Measurements from ENCODE around the gene ARHGAP8. TPM values are rescaled to one million over a fixed set of nuclear protein-coding genes. Genes with fewer than 3 reads are reported as not detected.

The ARHGAP8 gene
- total RNA-seq, 2 experiments from 2014 or later, result not detected

- Histone ChIP-seq H3K27ac (ENCODE audit: low read depth, low read length, poor library complexity, severe bottlenecking) (no peak overlapping the region), H3K4me3 (ENCODE audit: low read depth, low read length, poor library complexity, severe bottlenecking) (no peak overlapping the region), H3K36me3 (ENCODE audit: insufficient read depth, low read length) (no peaks in the 10 kb centered on the region), H2AFZ (ENCODE audit: low read length) (no peak overlapping the region), H3K9me2 (ENCODE audit: insufficient read depth, low read length) (no peaks in the 10 kb centered on the region), H3K4me2 (ENCODE audit: low read length) (no peak overlapping the region), H3K9me3 (ENCODE audit: low read length) (no peaks in the 10 kb centered on the region), H3K79me2 (ENCODE audit: insufficient read depth, low read depth, low read length) (no peaks in the 10 kb centered on the region), H4K20me1 (ENCODE audit: insufficient read depth, low read length) (no peaks in the 10 kb centered on the region), H3K4me1 (ENCODE audit: insufficient read depth, low read length, poor library complexity, severe bottlenecking) (no peaks in the 10 kb centered on the region)
- BruUV-seq (replicated peaks), result no TSS peak
- ChIA-PET POLR2A (no interaction called here), CTCF (ENCODE audit: unreplicated experiment) (no interaction called here)
- DNase-seq (ENCODE audit: low spot score), result no peak
- TF ChIP-seq CTCF (conservative IDR thresholded peaks at IDR 0.05; ENCODE audit: low read length) (no peak), EZH2phosphoT487 (IDR thresholded peaks at IDR 0.05; ENCODE audit: borderline replicate concordance, low read depth, low read length) (no peak)
- intact Hi-C loops (cut with micrococcal nuclease; ENCODE audit: unreplicated experiment), result loop anchor here (1.0 kb wide), 1 partner anchor 38 kb away; no protein-coding TSS in a partner anchor
Measured at GRCh38 chr22:44734801-44735517, 17.4 kb upstream of the ARHGAP8 start.

- no peaks in the 10 kb centered on the region for H3K36me3 ChIP-seq (ENCODE audit: insufficient read depth, low read length)
- H3K4me3 ChIP-seq (ENCODE audit: low read depth, low read length, poor library complexity, severe bottlenecking), result no peak overlapping the region
- H3K79me2 ChIP-seq (ENCODE audit: insufficient read depth, low read depth, low read length), result no peaks in the 10 kb centered on the region
- BruUV-seq (replicated peaks), result no TSS peak
- POLR2A ChIA-PET, result no interaction called here
- TF ChIP-seq CTCF (conservative IDR thresholded peaks at IDR 0.05; ENCODE audit: low read length) (peak; percentile 88), EZH2phosphoT487 (IDR thresholded peaks at IDR 0.05; ENCODE audit: borderline replicate concordance, low read depth, low read length) (no peak)
- no peak overlapping the region for H3K27ac ChIP-seq (ENCODE audit: low read depth, low read length, poor library complexity, severe bottlenecking)
- DNase-seq (ENCODE audit: low spot score), result peak; percentile 71
- CTCF ChIA-PET (ENCODE audit: unreplicated experiment), result no interaction called here
- H3K4me1 ChIP-seq (ENCODE audit: insufficient read depth, low read length, poor library complexity, severe bottlenecking), result no peaks in the 10 kb centered on the region
- intact Hi-C loops (cut with micrococcal nuclease; ENCODE audit: unreplicated experiment), result loop anchor here (1.0 kb wide), 1 partner anchor 38 kb away; no protein-coding TSS in a partner anchor
- no peaks in the 10 kb centered on the region for H3K9me3 ChIP-seq (ENCODE audit: low read length)
- H2AFZ ChIP-seq (ENCODE audit: low read length), result no peak overlapping the region
- H3K9me2 ChIP-seq (ENCODE audit: insufficient read depth, low read length), result no peaks in the 10 kb centered on the region
- no peaks in the 10 kb centered on the region for H4K20me1 ChIP-seq (ENCODE audit: insufficient read depth, low read length)
- no peak overlapping the region for H3K4me2 ChIP-seq (ENCODE audit: low read length)
Measured at GRCh38 chr22:44735518-44736428, 16.6 kb upstream of the ARHGAP8 start.
